HepG2 (cell line): ENCODE measurements around the gene MAGI1. TPM values are rescaled to one million over a fixed set of nuclear protein-coding genes. Genes with fewer than 3 reads are reported as not detected.
A peak's percentile ranks its signal among the peaks of the same experiment; 100 is the strongest.

ENCODE experiments used
- AKAP8 ChIP-seq: sonication (generic); formaldehyde crosslinking; IDR thresholded peaks from 2 replicates; pipeline ENCODE4 v1.5.1; 2020; ENCODE audit warnings: mild to moderate bottlenecking, missing genetic modification reagents
- DNMT1 ChIP-seq: sonication (generic); formaldehyde crosslinking; IDR thresholded peaks from 2 replicates; pipeline ENCODE4 v1.5.1; 2020; ENCODE audit warnings: mild to moderate bottlenecking, missing genetic modification reagents
- EHMT2 ChIP-seq: fragments of 200-600 bp; sonication (generic); IDR thresholded peaks from 2 replicates; pipeline ENCODE4 v1.7.0; 2017; ENCODE audit warnings: antibody characterized with exemption, low read depth, low read length, borderline replicate concordance
- IRX3 ChIP-seq: sonication (generic); formaldehyde crosslinking; IDR thresholded peaks from 2 replicates; pipeline ENCODE4 v1.8.1; 2023; ENCODE audit warnings: mild to moderate bottlenecking, low read depth, missing genetic modification reagents, borderline replicate concordance
- KDM1A ChIP-seq: IDR thresholded peaks from 2 replicates; pipeline ENCODE4 v1.6.1; 2016; ENCODE audit warnings: missing compliant biosample characterization
- KDM4B ChIP-seq: sonication (generic); formaldehyde crosslinking; IDR thresholded peaks from 2 replicates; pipeline ENCODE4 v1.4.0; 2020; ENCODE audit warnings: missing genetic modification reagents
- MEIS2 ChIP-seq: sonication (generic); formaldehyde crosslinking; IDR thresholded peaks from 2 replicates; pipeline ENCODE4 v1.9.0; 2021; ENCODE audit warnings: mild to moderate bottlenecking, missing genetic modification reagents
- RARG ChIP-seq: sonication (generic); formaldehyde crosslinking; IDR thresholded peaks from 2 replicates; pipeline ENCODE4 v1.4.0; 2020; ENCODE audit warnings: low read depth, mild to moderate bottlenecking, missing genetic modification reagents
- SOX13 ChIP-seq, 3 experiments: fragments of 450-650 bp in 1 of 3; sonication (generic) in 1 of 3; formaldehyde crosslinking in 1 of 3; IDR thresholded peaks in 2 of 3; conservative IDR thresholded peaks in 1 of 3; 2 replicates each; pipeline versions ENCODE4 v1.5.0 to v1.6.1; 2016 to 2020; ENCODE audit warnings: antibody characterized with exemption in 1 of 3, mild to moderate bottlenecking in 1 of 3, missing compliant biosample characterization in 1 of 3, missing genetic modification reagents in 1 of 3, moderate library complexity in 1 of 3
- SOX5 ChIP-seq: IDR thresholded peaks from 2 replicates; pipeline ENCODE4 v1.6.1; 2016; ENCODE audit warnings: borderline replicate concordance
- ZFP37 ChIP-seq: sonication (generic); formaldehyde crosslinking; IDR thresholded peaks from 2 replicates; pipeline ENCODE4 v1.4.0; 2020; ENCODE audit warnings: missing genetic modification reagents, borderline replicate concordance
- ZMAT3 ChIP-seq: sonication (generic); formaldehyde crosslinking; conservative IDR thresholded peaks from 2 replicates; pipeline ENCODE4 v1.7.0; 2021; ENCODE audit warnings: missing genetic modification reagents
- ZNF282 ChIP-seq: fragments of 450-650 bp; IDR thresholded peaks from 2 replicates; pipeline ENCODE4 v1.6.1; 2018; ENCODE audit not compliant: partially characterized antibody
- ZNF317 ChIP-seq: sonication (generic); formaldehyde crosslinking; IDR thresholded peaks from 2 replicates; pipeline ENCODE4 v1.5.0; 2020; ENCODE audit warnings: mild to moderate bottlenecking, missing genetic modification reagents
- ZNF547 ChIP-seq: sonication (generic); formaldehyde crosslinking; IDR thresholded peaks from 2 replicates; pipeline ENCODE4 v1.5.1; 2020; ENCODE audit warnings: mild to moderate bottlenecking, missing genetic modification reagents
- ZNF614 ChIP-seq: IDR thresholded peaks from 2 replicates; pipeline ENCODE4 v1.6.1; 2018; ENCODE audit warnings: missing biosample characterization, missing genetic modification reagents, inconsistent platforms, borderline replicate concordance
- ZNF879 ChIP-seq: sonication (generic); formaldehyde crosslinking; IDR thresholded peaks from 2 replicates; pipeline ENCODE4 v1.8.1; 2023; ENCODE audit warnings: missing genetic modification reagents
- ZNF883 ChIP-seq: sonication (generic); formaldehyde crosslinking; IDR thresholded peaks from 2 replicates; pipeline ENCODE4 v1.5.1; 2020; ENCODE audit warnings: mild to moderate bottlenecking, missing genetic modification reagents; ENCODE audit errors: not compliant biosample characterization
- polyA plus RNA-seq, 8 experiments: library from polyadenylated mRNA; depleted of rRNA in 3 of 8; stranded (reverse) in 7 of 8; unstranded in 1 of 8; fragments of >200 nt; fragmentation: Illumina TruSeq in 4 of 8; extraction: Trizol in 4 of 8; gene quantifications; 2 replicates each; pipeline versions ENCODE4 v1.2.1 to v1.2.3, GENCODE V29; 2011 to 2016; ENCODE audit warnings: low read depth in 4 of 8, missing spikeins in 1 of 8, mixed read lengths in 1 of 8; ENCODE audit not compliant: insufficient read depth in 1 of 8
- total RNA-seq, 5 experiments: library from RNA; depleted of rRNA; stranded (reverse); fragments of >200 nt; fragmentation: Illumina TruSeq; extraction: Trizol; gene quantifications; 2 replicates each; pipeline ENCODE4 v1.2.3, GENCODE V29; 2016; ENCODE audit warnings: low read depth in 1 of 5
- TF ChIP-seq, protein P1 (sequence below): IDR thresholded peaks from 2 replicates; pipeline ENCODE4 v1.6.1; 2012; ENCODE audit warnings: inconsistent platforms
- TF ChIP-seq, protein P2 (sequence below): sonication (generic); formaldehyde crosslinking; IDR thresholded peaks from 2 replicates; pipeline ENCODE4 v1.4.0; 2020; ENCODE audit warnings: mild to moderate bottlenecking, missing genetic modification reagents
- TF ChIP-seq, protein P3 (sequence below): sonication (generic); formaldehyde crosslinking; conservative IDR thresholded peaks from 2 replicates; pipeline ENCODE4 v1.5.0; 2020; ENCODE audit warnings: missing genetic modification reagents
- TF ChIP-seq, protein P4 (sequence below): sonication (generic); formaldehyde crosslinking; IDR thresholded peaks from 2 replicates; pipeline ENCODE4 v1.5.0; 2020; ENCODE audit warnings: missing genetic modification reagents
- TF ChIP-seq, protein P5 (sequence below): sonication (generic); formaldehyde crosslinking; IDR thresholded peaks from 2 replicates; pipeline ENCODE4 v1.8.1; 2023; ENCODE audit warnings: mild to moderate bottlenecking, missing genetic modification reagents, borderline replicate concordance
- TF ChIP-seq, protein P6 (sequence below): sonication (generic); formaldehyde crosslinking; IDR thresholded peaks from 2 replicates; pipeline ENCODE4 v1.4.0; 2020; ENCODE audit warnings: missing genetic modification reagents; ENCODE audit errors: not compliant biosample characterization

MAGI1 gene
- total and polyA plus RNA-seq, 2 of the 13 experiments (the other 11 are each of a cell fraction or from before 2014, with no cell fraction given), result 22.2 to 26.0 TPM

DNA sequence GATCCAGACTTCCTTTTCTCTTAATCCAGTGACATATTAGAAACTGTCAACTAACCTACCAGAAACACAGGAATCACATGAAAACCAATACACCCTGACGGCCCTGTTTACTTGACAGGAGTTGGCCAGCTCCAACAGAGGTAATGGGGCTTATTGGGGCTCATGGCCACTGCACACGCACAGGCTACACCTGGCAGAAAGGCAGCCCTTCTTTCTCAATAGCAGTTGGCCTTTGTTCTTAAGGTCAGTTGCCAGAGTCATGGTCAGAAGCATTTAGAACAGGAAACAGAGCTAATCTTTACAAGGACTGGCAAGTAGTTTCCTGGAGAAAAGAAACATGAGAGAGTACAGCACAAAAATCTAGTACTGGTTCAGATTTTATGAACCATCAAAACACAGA lies 181.8 kb downstream of the MAGI1 start (continued):
- TF ChIP-seq EHMT2, result 0 out of 2 replicates have a peak, but pooled peaks have one; percentile 18
- TF ChIP-seq, protein P1, sequence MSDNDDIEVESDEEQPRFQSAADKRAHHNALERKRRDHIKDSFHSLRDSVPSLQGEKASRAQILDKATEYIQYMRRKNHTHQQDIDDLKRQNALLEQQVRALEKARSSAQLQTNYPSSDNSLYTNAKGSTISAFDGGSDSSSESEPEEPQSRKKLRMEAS, result 0 out of 2 replicates have a peak, but pooled peaks have one; percentile 43
- TF ChIP-seq, protein P2, sequence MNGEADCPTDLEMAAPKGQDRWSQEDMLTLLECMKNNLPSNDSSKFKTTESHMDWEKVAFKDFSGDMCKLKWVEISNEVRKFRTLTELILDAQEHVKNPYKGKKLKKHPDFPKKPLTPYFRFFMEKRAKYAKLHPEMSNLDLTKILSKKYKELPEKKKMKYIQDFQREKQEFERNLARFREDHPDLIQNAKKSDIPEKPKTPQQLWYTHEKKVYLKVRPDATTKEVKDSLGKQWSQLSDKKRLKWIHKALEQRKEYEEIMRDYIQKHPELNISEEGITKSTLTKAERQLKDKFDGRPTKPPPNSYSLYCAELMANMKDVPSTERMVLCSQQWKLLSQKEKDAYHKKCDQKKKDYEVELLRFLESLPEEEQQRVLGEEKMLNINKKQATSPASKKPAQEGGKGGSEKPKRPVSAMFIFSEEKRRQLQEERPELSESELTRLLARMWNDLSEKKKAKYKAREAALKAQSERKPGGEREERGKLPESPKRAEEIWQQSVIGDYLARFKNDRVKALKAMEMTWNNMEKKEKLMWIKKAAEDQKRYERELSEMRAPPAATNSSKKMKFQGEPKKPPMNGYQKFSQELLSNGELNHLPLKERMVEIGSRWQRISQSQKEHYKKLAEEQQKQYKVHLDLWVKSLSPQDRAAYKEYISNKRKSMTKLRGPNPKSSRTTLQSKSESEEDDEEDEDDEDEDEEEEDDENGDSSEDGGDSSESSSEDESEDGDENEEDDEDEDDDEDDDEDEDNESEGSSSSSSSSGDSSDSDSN (CRISPR knock-in tag), result no peak
- TF ChIP-seq DNMT1 (CRISPR knock-in tag), result no peak
- TF ChIP-seq, protein P3, sequence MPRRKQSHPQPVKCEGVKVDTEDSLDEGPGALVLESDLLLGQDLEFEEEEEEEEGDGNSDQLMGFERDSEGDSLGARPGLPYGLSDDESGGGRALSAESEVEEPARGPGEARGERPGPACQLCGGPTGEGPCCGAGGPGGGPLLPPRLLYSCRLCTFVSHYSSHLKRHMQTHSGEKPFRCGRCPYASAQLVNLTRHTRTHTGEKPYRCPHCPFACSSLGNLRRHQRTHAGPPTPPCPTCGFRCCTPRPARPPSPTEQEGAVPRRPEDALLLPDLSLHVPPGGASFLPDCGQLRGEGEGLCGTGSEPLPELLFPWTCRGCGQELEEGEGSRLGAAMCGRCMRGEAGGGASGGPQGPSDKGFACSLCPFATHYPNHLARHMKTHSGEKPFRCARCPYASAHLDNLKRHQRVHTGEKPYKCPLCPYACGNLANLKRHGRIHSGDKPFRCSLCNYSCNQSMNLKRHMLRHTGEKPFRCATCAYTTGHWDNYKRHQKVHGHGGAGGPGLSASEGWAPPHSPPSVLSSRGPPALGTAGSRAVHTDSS (CRISPR knock-in tag), result no peak
- no peak for TF ChIP-seq ZNF317 (CRISPR knock-in tag)
- no peak for TF ChIP-seq ZNF879 (CRISPR knock-in tag)
- no peak for TF ChIP-seq ZNF883 (CRISPR knock-in tag)
- TF ChIP-seq AKAP8 (CRISPR knock-in tag), result no peak
- no peak for TF ChIP-seq MEIS2 (CRISPR knock-in tag)
- TF ChIP-seq, protein P4, sequence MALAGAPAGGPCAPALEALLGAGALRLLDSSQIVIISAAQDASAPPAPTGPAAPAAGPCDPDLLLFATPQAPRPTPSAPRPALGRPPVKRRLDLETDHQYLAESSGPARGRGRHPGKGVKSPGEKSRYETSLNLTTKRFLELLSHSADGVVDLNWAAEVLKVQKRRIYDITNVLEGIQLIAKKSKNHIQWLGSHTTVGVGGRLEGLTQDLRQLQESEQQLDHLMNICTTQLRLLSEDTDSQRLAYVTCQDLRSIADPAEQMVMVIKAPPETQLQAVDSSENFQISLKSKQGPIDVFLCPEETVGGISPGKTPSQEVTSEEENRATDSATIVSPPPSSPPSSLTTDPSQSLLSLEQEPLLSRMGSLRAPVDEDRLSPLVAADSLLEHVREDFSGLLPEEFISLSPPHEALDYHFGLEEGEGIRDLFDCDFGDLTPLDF (CRISPR knock-in tag), result no peak
- TF ChIP-seq, protein P5, sequence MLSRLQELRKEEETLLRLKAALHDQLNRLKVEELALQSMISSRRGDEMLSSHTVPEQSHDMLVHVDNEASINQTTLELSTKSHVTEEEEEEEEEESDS (CRISPR knock-in tag), result no peak
- TF ChIP-seq RARG, result no peak
- no peak for TF ChIP-seq SOX13 (IDR thresholded peaks at IDR 0.05)
- peak in 1 of 2 experiments; percentile 56; a peak in 1 of 4 replicates for TF ChIP-seq SOX13 (CRISPR knock-in tag; conservative IDR thresholded peaks at IDR 0.05 in 1 of 2, IDR thresholded peaks at IDR 0.05 in 1 of 2)
- TF ChIP-seq ZNF547 (CRISPR knock-in tag), result no peak
- no peak for TF ChIP-seq KDM1A (CRISPR knock-in tag)
- no peak for TF ChIP-seq ZFP37 (CRISPR knock-in tag)
- TF ChIP-seq ZNF614 (CRISPR knock-in tag), result peak; percentile 82
- TF ChIP-seq ZNF282, result no peak
- no peak for TF ChIP-seq KDM4B (CRISPR knock-in tag)
- TF ChIP-seq, protein P6, sequence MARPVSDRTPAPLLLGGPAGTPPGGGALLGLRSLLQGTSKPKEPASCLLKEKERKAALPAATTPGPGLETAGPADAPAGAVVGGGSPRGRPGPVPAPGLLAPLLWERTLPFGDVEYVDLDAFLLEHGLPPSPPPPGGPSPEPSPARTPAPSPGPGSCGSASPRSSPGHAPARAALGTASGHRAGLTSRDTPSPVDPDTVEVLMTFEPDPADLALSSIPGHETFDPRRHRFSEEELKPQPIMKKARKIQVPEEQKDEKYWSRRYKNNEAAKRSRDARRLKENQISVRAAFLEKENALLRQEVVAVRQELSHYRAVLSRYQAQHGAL (CRISPR knock-in tag), result no peak
- TF ChIP-seq IRX3 (CRISPR knock-in tag), result no peak
- TF ChIP-seq ZMAT3 (CRISPR knock-in tag), result no peak
- TF ChIP-seq SOX5 (CRISPR knock-in tag), result peak; percentile 72
